IMR-90 (cell line): ENCODE results near the gene UBL7. TPM values are rescaled to one million over a fixed set of nuclear protein-coding genes. Genes with fewer than 3 reads are reported as not detected.

ENCODE experiments used
- ATAC-seq: fragments of 200-7000 bp; cut with Tn5 transposase; 2 replicates; pipeline ENCODE4 v1.9.1; 2020; ENCODE audit warnings: low read depth, mild to moderate bottlenecking, moderate library complexity
- BruUV-seq: library from RNA; stranded (reverse); fragments of 400-500 nt; replicated peaks from 2 replicates; lab custom pipeline; 2021; lab: Mats Ljungman, UMichigan
- CTCF ChIA-PET: fragments of 300-600 bp; formaldehyde crosslinking; extraction: SDS; loops from one replicate; lab custom pipeline; 2021; ENCODE audit warnings: antibody characterized with exemption; lab: Yijun Ruan, JAX
- POLR2A ChIA-PET: fragments of 300-600 bp; sonication (Branson Sonifier 250); formaldehyde crosslinking; loops from one replicate; lab custom pipeline; 2022; ENCODE audit warnings: antibody characterized with exemption; ENCODE audit not compliant: unreplicated experiment; lab: Charles Lee
- DNase-seq: peaks from one replicate; pipeline ENCODE4 v3.0.0; 2013
- H2AFZ ChIP-seq: replicated peaks from 2 replicates; pipeline ENCODE3; 2013; ENCODE audit warnings: low read length, mild to moderate bottlenecking; ENCODE audit not compliant: poor library complexity
- H2AK5ac ChIP-seq: 2 replicates; pipeline ENCODE4 v1.6.1; 2013; ENCODE audit warnings: low read depth, low read length, inconsistent platforms
- H2AK9ac ChIP-seq: replicated peaks from 2 replicates; pipeline ENCODE3; 2013; ENCODE audit warnings: mild to moderate bottlenecking, low read depth, low read length, moderate library complexity; ENCODE audit not compliant: poor library complexity
- H2BK120ac ChIP-seq: 2 replicates; pipeline ENCODE4 v1.6.1; 2013; ENCODE audit warnings: low read depth, low read length, inconsistent platforms
- H2BK15ac ChIP-seq: 3 replicates; pipeline ENCODE4 v1.6.1; 2013; ENCODE audit warnings: low read depth, low read length, inconsistent platforms
- H2BK20ac ChIP-seq: 2 replicates; pipeline ENCODE4 v1.6.1; 2013; ENCODE audit warnings: low read depth, mild to moderate bottlenecking, inconsistent platforms, low read length, moderate library complexity
- H2BK5ac ChIP-seq: 2 replicates; pipeline ENCODE4 v1.6.1; 2013; ENCODE audit warnings: mild to moderate bottlenecking, low read depth, low read length, inconsistent platforms; ENCODE audit not compliant: poor library complexity, severe bottlenecking
- H3K14ac ChIP-seq: replicated peaks from 2 replicates; pipeline ENCODE4 v1.6.1; 2013; ENCODE audit warnings: low read depth, low read length, inconsistent platforms
- H3K18ac ChIP-seq: 2 replicates; pipeline ENCODE4 v1.6.1; 2013; ENCODE audit warnings: low read depth, low read length, control low read depth
- H3K23ac ChIP-seq: 2 replicates; pipeline ENCODE4 v1.6.1; 2013; ENCODE audit warnings: low read depth, low read length, inconsistent platforms
- H3K27ac ChIP-seq: 2 replicates; pipeline ENCODE4 v1.5.1; 2013; ENCODE audit warnings: mild to moderate bottlenecking, control low read depth, low read length; ENCODE audit not compliant: insufficient read depth
- H3K27me3 ChIP-seq: 2 replicates; pipeline ENCODE4 v1.6.1; 2013; ENCODE audit warnings: low read length; ENCODE audit not compliant: control insufficient read depth, insufficient read depth
- H3K36me3 ChIP-seq: 2 replicates; pipeline ENCODE4 v1.6.1; 2013; ENCODE audit warnings: low read length, mixed read lengths; ENCODE audit not compliant: control insufficient read depth, insufficient read depth
- H3K4ac ChIP-seq: 2 replicates; pipeline ENCODE4 v1.6.1; 2013; ENCODE audit warnings: low read depth, low read length, inconsistent platforms
- H3K4me1 ChIP-seq: 2 replicates; pipeline ENCODE4 v1.6.1; 2013; ENCODE audit warnings: low read length, mixed read lengths; ENCODE audit not compliant: control insufficient read depth, insufficient read depth
- H3K4me2 ChIP-seq: 2 replicates; pipeline ENCODE4 v1.6.1; 2013; ENCODE audit warnings: low read depth, mild to moderate bottlenecking, control low read depth, low read length, moderate library complexity
- H3K4me3 ChIP-seq: 2 replicates; pipeline ENCODE4 v1.5.1; 2013; ENCODE audit warnings: low read depth, mild to moderate bottlenecking, control low read depth, low read length, moderate library complexity; ENCODE audit not compliant: insufficient read depth
- H3K56ac ChIP-seq: 2 replicates; pipeline ENCODE4 v1.6.1; 2013; ENCODE audit warnings: low read length, inconsistent platforms; ENCODE audit not compliant: insufficient read depth; ENCODE audit errors: extremely low read depth
- H3K79me1 ChIP-seq, 2 experiments: 2 replicates each; pipeline ENCODE4 v1.6.1; 2013; ENCODE audit warnings: low read length in 2 of 2, inconsistent platforms in 1 of 2, low read depth in 1 of 2
- H3K9ac ChIP-seq: 2 replicates; pipeline ENCODE4 v1.6.1; 2013; ENCODE audit warnings: low read depth, low read length, control low read depth
- H3K9me1 ChIP-seq: 2 replicates; pipeline ENCODE4 v1.6.1; 2013; ENCODE audit warnings: low read length, inconsistent platforms; ENCODE audit not compliant: insufficient read depth
- H3K9me3 ChIP-seq: 2 replicates; pipeline ENCODE4 v1.6.1; 2013; ENCODE audit warnings: low read length; ENCODE audit not compliant: control insufficient read depth, insufficient read depth
- H4K20me1 ChIP-seq: 2 replicates; pipeline ENCODE4 v1.6.1; 2013; ENCODE audit warnings: low read length, inconsistent platforms; ENCODE audit not compliant: insufficient read depth
- H4K5ac ChIP-seq: 2 replicates; pipeline ENCODE4 v1.6.1; 2013; ENCODE audit warnings: mild to moderate bottlenecking, low read depth, low read length, control low read depth
- H4K8ac ChIP-seq, 2 experiments: 2 replicates each; pipeline ENCODE4 v1.6.1; 2013; ENCODE audit warnings: low read depth in 2 of 2, low read length in 2 of 2, control low read depth in 1 of 2, inconsistent platforms in 1 of 2
- H4K91ac ChIP-seq: 2 replicates; pipeline ENCODE4 v1.6.1; 2013; ENCODE audit warnings: low read depth, low read length, inconsistent platforms; ENCODE audit not compliant: insufficient read depth
- BHLHE40 ChIP-seq: fragments of 150-350 bp; IDR thresholded peaks from 2 replicates; pipeline ENCODE4 v1.6.1; 2016; ENCODE audit warnings: mild to moderate bottlenecking, low read depth, low read length
- CEBPB ChIP-seq: IDR thresholded peaks from 2 replicates; pipeline ENCODE4 v1.6.1; 2012; ENCODE audit warnings: low read depth, low read length, improper control_type of control experiment
- CHD1 ChIP-seq: IDR thresholded peaks from 2 replicates; pipeline ENCODE4 v1.6.1; 2012; ENCODE audit warnings: low read depth, low read length, improper control_type of control experiment
- FOS ChIP-seq: fragments of 150-350 bp; IDR thresholded peaks from 2 replicates; pipeline ENCODE4 v1.6.1; 2016; ENCODE audit warnings: low read depth, low read length
- MAFK ChIP-seq: IDR thresholded peaks from 2 replicates; pipeline ENCODE4 v1.6.1; 2012; ENCODE audit warnings: low read depth, low read length, improper control_type of control experiment
- MAZ ChIP-seq: IDR thresholded peaks from 2 replicates; pipeline ENCODE4 v1.6.1; 2012; ENCODE audit warnings: low read depth, mild to moderate bottlenecking, low read length, improper control_type of control experiment, moderate library complexity, borderline replicate concordance
- MXI1 ChIP-seq: IDR thresholded peaks from 2 replicates; pipeline ENCODE4 v1.6.1; 2012; ENCODE audit warnings: low read depth, mild to moderate bottlenecking, low read length, moderate library complexity, borderline replicate concordance
- NFE2L2 ChIP-seq: fragments of 150-350 bp; IDR thresholded peaks from 2 replicates; pipeline ENCODE4 v1.6.1; 2016; ENCODE audit warnings: low read depth, mild to moderate bottlenecking, low read length
- POLR2A ChIP-seq: IDR thresholded peaks from 2 replicates; pipeline ENCODE4 v1.6.1; 2012; ENCODE audit warnings: mild to moderate bottlenecking, low read depth, low read length
- RAD21 ChIP-seq: IDR thresholded peaks from 2 replicates; pipeline ENCODE4 v1.6.1; 2012; ENCODE audit warnings: low read length, improper control_type of control experiment
- RCOR1 ChIP-seq: IDR thresholded peaks from 2 replicates; pipeline ENCODE4 v1.6.1; 2012; ENCODE audit warnings: mild to moderate bottlenecking, low read length, improper control_type of control experiment; ENCODE audit not compliant: insufficient replicate concordance
- SMC3 ChIP-seq: fragments of 150-350 bp; IDR thresholded peaks from 2 replicates; pipeline ENCODE4 v1.6.1; 2016; ENCODE audit warnings: low read depth, mild to moderate bottlenecking, antibody characterized with exemption, low read length, moderate library complexity
- USF2 ChIP-seq: fragments of 150-350 bp; IDR thresholded peaks from 2 replicates; pipeline ENCODE4 v1.6.1; 2017; ENCODE audit warnings: mild to moderate bottlenecking, antibody characterized with exemption, low read length, low read depth
- WGBS, 2 experiments: methylation state at CpG; one replicate each; pipeline versions ENCODE4 v1.1.5 to v1.1.7; 2013; ENCODE audit warnings: missing lambda C conversion rate in 2 of 2; ENCODE audit not compliant: insufficient read length in 1 of 2; ENCODE audit errors: extremely low coverage in 2 of 2; 5-methylcytosine and 5-hydroxymethylcytosine counted together
- dilution Hi-C: fragments of 300-500 bp; cut with HindIII; formaldehyde crosslinking; loops from one replicate; pipeline ENCODE4 v1.14.3; 2018; ENCODE audit warnings: low sequenced_read_pairs; ENCODE audit not compliant: unreplicated experiment
- in situ Hi-C: fragments of 300-500 bp; cut with MboI; formaldehyde crosslinking; loops from 3 replicates; pipeline ENCODE4 v1.14.3; 2019; ENCODE audit warnings: low sequenced_read_pairs, inconsistent platforms, mixed read lengths
- intact Hi-C: fragments of 100-400 bp; cut with micrococcal nuclease; formaldehyde crosslinking; loops from 2 replicates; pipeline ENCODE4 v1.10.0; 2022
- polyA plus RNA-seq, 3 experiments: library from polyadenylated mRNA; depleted of rRNA; stranded (reverse); fragments of >200 nt; gene quantifications; 2 replicates each; pipeline ENCODE4 v1.2.3, GENCODE V29; 2012; ENCODE audit warnings: low replicate concordance in 1 of 3
- total RNA-seq: library from RNA; depleted of rRNA; stranded (reverse); fragments of >200 nt; gene quantifications from 2 replicates; pipeline ENCODE4 v1.2.3, GENCODE V29; 2012
- TF ChIP-seq, protein P1 (sequence below): fragments of 150-350 bp; IDR thresholded peaks from 2 replicates; pipeline ENCODE4 v1.6.1; 2016; ENCODE audit warnings: low read depth, mild to moderate bottlenecking, low read length, moderate library complexity, borderline replicate concordance

Gene UBL7
- total and polyA plus RNA-seq, 2 of the 4 experiments (the other 2 are of a cell fraction), result 68.1 to 78.4 TPM

DNA sequence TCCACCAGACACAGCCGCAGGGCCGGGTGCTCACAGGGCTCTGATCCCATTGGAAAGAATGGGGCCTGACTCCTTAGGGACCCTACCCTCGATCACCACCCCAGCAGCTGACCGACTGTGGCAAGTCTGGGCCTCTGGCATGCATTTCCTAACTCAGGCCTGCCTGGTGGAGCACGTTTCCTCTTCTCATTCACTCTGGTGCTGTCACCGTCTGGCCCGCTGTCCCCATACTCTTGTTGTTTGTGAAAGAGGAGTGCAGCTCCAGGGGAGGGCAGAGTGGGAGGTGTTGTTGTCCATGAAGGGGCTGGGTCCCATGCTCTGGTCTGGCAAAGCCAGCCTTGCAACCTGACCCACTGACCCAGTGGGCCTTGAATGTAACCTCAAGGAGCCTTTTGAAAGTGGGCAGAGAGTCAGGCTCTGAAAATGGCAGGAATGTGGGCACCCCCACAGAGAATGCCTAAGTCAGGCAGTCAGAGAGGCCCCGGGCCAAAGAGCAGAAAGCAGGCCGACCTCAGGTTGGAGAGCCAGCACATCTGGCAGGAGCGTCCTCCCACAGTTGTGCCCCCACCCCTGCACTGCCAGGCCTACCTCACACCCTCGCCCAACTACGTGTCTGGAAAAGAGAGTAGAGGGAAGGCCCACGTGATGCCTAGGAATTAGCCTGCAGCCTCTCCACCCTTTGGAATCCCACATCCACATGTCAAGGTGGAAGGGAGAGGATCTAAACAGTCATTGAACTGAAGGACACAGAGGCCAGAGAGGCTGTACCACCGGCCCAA is 38.1 kb downstream of the UBL7 start:
- POLR2A ChIA-PET, result no interaction called here
- Histone ChIP-seq H3K18ac (peak overlapping the region; percentile 82), H4K91ac (peak overlapping the region; percentile 90), H2AK9ac (peak overlapping the region; percentile 10), H2AK5ac (peak overlapping the region; percentile 97), H3K9me3 (no peaks in the 10 kb centered on the region), H2AFZ (peak overlapping the region; percentile 55), H3K4me1 (peaks cover 45% of the 10 kb centered on the region), H3K9me1 (peaks cover 56% of the 10 kb centered on the region), H3K56ac (no peak overlapping the region; the same call in 1 of the 2 replicates), H3K36me3 (no peaks in the 10 kb centered on the region), H2BK20ac (peak overlapping the region; percentile 80), H3K27me3 (no peaks in the 10 kb centered on the region), H4K8ac (peak overlapping the region; percentile 60 to 83), H2BK120ac (peak overlapping the region; percentile 82), H3K4me3 (no peak overlapping the region), H2BK5ac (peak overlapping the region; percentile 95), H3K9ac (no peak overlapping the region; the same call in 1 of the 2 replicates), H3K4me2 (peak overlapping the region; percentile 19; the same call in 1 of the 2 replicates), H2BK15ac (peak overlapping the region; percentile 88; the same call in 2 of the 3 replicates), H4K5ac (peak overlapping the region; percentile 75), H4K20me1 (peaks cover 7% of the 10 kb centered on the region), H3K4ac (peak overlapping the region; percentile 91), H3K79me1 (peaks cover 21 to 94% of the 10 kb centered on the region in 2 experiments; a peak in 3 of 4 replicates), H3K23ac (peak overlapping the region; percentile 76), H3K27ac (peak overlapping the region; percentile 73), H3K14ac (peak overlapping the region; percentile 95)
- BruUV-seq, result no TSS peak
- ATAC-seq (peak; percentile 75), DNase-seq (peak; percentile 52)
- in situ Hi-C loops, result no loop called here
- CTCF ChIA-PET, result interaction anchor here (0.6 kb wide), 1 partner anchor 338 kb away, joined by 3 read pairs; no protein-coding TSS in a partner anchor
- TF ChIP-seq CHD1 (no peak), RAD21 (no peak), RCOR1 (no peak), NFE2L2 (no peak), FOS (peak; percentile 20; the same call in 1 of the 2 replicates), USF2 (peak; percentile 64; the same call in 1 of the 2 replicates), POLR2A (no peak), CEBPB (no peak), MXI1 (no peak), MAZ (peak; percentile 76; the same call in 1 of the 2 replicates), BHLHE40 (peak; percentile 6; the same call in 1 of the 2 replicates), SMC3 (no peak), MAFK (no peak)
- TF ChIP-seq, protein P1, sequence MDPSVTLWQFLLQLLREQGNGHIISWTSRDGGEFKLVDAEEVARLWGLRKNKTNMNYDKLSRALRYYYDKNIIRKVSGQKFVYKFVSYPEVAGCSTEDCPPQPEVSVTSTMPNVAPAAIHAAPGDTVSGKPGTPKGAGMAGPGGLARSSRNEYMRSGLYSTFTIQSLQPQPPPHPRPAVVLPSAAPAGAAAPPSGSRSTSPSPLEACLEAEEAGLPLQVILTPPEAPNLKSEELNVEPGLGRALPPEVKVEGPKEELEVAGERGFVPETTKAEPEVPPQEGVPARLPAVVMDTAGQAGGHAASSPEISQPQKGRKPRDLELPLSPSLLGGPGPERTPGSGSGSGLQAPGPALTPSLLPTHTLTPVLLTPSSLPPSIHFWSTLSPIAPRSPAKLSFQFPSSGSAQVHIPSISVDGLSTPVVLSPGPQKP, result no peak
- intact Hi-C loops, result loop anchor here (2.0 kb wide), 1 partner anchor 16 kb away; no protein-coding TSS in a partner anchor
- dilution Hi-C loops, result no loop called here
- 80% methylated on average over 1 of the region's 14 CpGs; no CpG with 5 or more reads in 1 of the 2 experiments for WGBS, 2 experiments
